NCI-H2227 (cell line): ENCODE measurements around the gene FRS3.
"Not testable (repeated sequence)": the region's sequence is repeated elsewhere in the genome, so short reads cannot be mapped to it uniquely, and the experiment has no call there.

Source experiments
- DNase-seq: peaks from one replicate; lab custom pipeline; 2025; ENCODE audit not compliant: unreplicated experiment; lab: John Stamatoyannopoulos, UW

Gene FRS3

DNA sequence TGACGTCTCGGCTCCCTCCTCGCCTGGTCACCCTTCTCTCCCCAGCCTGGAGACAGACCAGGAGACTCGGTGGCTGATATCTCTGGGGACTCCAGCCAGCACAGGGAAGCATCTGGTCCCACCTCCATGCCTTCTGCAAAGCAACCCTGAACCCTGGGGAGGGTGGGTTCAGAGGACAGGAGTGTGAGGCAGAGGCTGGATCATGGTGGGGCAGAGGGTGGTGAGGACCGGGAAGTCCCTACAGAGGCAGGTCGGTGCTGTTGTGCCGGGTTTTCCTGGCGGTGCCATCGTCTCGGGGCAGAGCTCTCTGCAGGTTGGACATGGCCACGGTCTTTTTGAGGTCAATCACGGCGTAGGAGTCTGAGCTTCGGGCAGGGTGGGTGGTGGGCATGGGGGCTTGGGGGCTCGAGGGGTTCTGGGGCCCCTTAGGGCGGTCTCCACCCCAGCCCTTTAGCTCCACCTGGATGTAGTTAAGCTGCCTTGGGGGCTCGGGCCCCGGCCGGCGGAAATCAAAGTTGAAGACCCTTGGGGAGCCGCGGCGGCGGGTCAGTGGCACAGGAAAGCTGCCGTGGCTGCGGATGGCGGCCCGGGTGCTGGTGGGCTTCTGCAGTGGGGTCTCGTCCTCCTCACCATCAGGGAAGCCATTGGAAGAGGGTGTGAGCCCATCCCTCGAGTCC, 9.2 kb downstream of the FRS3 start:
- no peak for DNase-seq

DNA sequence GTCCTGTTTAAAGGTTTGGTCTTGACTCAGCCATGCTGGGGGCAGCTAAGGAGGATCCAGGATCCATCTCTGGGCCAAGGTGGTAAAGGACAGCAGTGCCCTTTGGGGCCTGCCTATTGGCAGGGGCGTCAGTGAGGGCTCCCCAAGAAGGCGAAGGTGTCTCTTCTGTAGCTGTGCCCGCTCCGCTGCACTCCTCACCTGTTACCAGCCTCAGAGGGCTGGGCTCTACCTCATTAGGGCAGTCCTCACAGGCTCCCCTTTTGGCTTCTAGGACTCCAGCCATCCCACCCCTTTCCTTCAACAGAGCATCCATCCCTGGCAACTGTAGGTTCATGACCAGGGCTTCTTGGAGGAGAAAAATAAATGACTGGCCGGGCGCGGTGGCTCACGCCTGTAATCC, 10.3 kb downstream of the FRS3 start:
- DNase-seq = no peak

DNA sequence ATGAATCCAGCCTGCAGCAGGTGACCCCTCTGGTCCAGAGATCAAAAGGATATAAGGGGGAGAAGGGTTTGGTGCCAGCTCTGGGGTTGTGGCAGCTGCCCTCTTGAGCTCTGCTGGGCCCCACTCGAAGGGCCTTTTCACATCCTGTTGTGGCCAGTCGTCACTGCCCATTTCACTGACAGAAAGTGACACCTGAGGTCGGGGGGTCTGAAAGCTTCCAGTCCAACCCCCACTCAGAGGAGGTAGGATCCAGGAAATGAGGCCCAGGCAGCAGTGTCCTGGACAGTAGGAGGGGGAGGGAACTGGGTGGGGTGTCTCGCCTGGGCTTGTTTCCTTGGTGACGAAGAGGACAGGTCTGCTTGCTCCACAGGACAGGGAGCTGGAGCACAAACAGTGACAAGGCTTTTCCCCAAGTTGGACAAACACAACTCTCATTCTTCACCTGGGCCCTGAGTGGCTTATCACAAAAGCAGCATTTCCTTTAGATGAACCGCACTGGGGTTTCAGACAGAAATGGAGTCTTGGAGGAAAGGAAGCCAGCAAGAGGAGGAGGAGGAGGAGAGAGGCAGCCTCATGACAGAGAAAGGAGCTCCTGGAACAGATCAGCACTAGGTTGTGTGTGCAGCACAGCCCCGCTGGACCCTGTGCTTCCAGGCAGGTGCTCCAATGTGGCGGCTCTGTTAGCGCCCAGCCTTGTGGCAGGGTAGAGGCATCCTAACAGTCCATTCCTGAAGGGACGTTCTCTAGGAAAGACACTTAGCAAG, 11.0 kb downstream of the FRS3 start:
- no peak for DNase-seq

DNA sequence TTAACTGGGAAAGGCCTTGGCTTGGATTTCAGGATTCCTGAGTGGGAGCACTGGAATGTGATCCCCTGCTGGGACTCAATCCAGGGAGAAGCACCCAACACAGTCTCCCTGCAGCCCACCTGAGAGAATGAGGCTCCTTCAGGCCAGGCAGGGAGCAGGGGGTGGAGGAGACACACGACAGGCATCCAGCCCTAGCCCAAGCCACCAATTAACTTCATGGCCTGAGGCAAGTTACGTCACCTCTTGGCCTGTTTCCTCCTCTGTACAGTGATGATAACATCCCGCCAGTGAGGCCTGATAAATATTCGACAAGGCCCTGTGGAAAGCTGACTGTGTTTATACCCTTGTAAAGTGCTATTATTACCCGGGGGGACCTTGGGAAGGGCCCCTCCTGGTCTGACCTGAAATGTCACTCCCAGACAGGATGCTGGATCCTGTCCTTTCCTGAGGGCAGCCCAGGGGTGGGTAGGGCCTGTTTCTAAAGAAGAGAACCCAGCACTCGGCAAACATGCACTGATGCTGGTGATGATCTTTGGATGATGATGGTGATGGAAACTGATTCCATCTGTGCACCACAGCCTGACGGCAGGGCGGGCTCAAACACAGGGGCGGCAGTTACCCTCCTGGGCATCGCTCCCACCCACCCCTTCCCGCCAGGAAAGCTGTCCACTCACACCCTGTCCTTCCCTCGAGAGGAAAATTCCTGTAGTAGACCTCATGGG, 12.4 kb downstream of the FRS3 start:
- DNase-seq = no peak

DNA sequence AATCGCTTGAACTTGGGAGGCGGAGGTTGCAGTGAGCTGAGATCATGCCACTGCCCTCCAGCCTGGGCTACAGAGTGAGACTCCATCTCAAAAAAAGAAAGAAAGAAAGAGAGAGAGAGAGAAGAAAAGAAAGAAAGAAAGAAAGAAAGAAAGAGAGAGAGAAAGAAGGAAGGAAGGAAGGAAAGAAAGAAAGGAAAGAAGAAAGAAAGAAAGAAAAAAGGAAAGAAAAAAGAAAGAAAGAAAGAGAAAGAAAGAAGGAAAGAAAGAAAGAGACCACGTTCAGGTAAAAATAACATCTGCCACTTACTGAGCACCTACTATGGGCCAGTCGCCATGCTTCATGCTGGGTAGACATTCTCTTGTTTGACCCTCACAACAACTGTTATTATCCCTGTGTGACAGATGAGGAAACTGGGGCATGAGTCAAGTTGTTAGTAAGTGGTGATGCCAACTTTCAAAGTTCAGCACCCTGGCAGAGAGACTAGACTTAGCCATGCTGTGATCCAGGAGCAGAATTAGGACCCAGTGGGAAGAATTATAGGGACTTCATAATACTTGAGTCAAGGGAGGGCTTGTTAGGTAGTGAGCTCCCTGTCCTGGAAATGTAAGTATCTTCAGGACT, 13.5 kb downstream of the FRS3 start:
- DNase-seq = not testable (repeated sequence)

DNA sequence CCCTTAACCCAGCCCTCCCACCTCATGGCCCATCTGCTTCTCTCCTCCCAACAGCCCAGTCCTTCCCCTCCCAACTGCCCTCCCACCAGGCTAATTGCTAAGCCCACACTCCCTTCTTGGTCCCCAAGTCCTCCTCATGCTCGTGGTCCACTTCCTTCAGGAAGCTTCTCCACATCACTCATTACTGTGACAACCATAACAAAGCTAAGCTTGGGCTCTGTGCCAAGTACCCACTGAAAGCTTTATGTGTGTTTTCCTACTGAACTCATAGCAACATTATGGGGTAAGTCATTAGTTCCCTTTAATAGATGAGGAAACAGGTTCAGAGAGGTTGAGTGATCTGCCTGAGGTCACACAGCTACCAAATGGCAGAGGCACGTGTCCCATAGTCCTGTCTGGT, 16.2 kb downstream of the FRS3 start:
- DNase-seq = no peak

DNA sequence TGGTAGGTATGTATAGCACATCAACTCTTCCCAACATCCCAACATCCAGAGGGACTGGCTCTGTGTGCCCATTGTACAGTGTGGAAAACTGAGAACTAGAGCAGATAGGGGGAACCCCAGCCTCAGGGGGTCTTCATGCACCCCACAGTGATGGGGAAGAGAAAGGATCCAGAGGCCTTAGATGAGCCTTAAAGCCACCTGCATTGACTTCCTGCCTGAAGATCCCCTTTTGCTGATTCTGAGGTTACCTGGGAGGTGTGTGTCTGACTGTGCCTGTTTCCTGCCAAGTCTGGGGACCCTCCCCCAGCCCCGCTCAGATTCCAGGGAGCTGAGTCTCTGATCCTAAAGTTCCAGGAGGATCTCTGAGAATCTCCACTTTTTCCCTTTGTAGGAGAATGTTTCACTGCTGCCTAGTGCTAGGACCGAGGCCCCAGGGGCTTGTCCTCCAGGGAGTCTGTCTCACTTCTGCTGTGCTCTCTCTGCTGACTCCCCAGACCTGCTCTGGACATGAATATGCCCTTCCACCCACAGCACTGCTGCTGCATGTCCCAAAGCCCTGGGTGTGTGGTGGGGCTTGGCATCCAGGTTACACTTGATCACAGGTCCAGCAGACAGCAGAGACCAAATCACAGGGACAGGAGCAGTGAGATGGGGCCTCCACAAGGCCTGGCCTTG, 19.7 kb downstream of the FRS3 start:
- DNase-seq = no peak

DNA sequence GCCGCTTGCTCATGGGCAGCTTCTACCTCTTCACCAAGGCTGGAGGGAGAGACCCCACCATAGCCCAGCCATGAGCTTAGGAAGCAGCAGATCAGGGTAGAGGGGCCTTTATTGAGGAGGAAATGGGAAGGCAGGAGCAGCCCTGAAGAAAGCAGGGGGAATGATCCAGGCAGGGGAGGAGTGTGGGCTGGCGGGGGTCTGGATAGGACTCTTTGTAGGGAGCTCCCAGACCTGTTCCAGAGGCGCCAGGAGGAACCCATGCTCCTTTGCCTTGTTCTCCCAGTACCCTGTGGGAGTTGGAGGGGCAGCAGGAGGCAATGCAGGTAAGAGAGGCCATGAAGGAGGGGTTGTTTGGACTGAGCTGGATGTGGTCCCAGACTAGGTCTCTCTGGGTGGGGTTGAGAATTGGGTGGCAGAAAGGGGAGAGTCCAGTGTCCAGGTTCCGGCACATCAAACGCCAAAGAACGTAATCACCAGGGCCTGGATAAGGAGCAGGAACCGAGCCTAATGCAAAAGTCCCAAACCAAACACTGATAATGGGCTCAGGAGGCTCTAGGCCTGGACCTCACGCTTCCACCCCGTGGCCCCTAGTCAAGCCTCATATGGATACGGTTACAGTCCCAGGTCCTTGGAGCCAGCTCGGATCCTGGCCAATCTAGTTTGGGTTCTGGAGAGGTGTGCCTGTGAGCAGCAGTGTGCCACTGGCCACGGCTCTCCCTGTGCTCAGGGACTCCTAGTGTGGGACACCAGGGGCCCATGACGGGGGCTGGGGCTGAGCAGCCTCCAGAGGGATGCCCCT, 20.4 kb downstream of the FRS3 start:
- DNase-seq = no peak

DNA sequence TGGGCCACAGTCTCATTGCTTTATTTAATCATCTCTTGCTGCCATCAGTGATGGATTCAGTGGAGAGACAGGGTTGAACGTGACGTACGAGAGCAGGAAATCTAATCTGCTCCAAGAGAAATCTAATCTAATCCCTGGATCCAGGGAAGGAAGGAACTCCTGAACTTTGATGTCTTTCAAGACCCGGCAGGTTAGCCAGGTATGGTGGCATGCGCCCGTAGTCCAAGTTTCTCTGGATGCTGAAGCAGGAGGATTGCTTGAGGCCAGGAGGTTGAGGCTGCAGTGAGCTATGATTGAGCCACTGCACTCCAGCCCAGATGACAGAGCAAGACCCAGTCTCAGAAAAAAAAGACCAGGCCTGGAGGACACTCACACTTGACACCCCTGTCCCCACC, 21.1 kb downstream of the FRS3 start:
- no peak for DNase-seq

DNA sequence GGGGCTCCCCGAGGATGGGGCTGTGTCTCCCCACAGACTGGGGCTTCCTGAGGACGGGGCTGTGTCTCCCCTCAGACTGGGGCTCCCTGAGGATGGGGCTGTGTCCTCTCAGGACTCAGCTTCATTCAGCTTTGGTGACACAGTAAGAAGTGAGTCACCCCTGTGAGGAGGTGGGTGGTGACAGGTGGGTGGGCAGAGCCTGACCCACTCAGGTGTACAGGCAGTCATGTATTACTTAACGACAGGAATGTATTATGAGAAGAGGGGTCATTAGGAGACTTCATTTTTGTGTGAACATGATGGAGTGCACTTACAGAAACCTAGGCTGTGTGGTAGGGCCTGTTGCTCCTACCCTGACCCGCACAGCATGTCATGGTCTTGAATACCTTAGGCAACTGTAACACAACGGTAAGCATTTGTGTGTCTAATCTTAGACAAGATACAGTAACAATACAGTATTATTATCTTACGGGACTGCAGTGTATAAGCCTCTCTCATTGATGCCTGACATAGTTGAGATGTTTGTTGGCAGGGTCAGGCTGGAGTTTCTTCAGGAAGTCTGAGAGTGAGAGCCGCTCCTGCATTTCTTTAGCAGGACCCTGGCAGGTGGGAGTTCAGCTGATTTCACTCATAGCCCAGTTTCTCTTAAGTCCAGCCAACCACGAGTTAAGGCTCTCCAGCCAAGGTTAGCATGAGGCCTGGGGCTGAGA, 21.6 kb downstream of the FRS3 start:
- DNase-seq = no peak

DNA sequence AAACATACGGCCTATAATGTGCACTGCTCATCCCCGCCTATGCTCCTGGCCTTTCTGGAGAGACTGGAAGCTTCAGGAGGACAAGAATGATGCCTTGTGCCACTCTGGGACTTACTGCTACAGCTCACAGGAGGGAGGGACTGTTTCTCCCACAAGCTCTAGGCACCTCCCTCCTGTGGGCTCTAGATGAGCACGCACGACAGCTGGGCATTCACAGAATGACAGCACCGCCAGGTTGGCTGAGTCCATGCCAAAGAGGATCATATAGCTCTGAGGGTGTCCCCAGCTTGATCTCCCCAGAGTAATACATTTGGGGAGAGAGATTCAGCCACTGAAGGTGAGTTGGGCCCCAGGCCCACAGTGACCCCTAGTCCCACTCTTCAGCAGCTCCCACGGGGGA, 22.4 kb downstream of the FRS3 start:
- no peak for DNase-seq

DNA sequence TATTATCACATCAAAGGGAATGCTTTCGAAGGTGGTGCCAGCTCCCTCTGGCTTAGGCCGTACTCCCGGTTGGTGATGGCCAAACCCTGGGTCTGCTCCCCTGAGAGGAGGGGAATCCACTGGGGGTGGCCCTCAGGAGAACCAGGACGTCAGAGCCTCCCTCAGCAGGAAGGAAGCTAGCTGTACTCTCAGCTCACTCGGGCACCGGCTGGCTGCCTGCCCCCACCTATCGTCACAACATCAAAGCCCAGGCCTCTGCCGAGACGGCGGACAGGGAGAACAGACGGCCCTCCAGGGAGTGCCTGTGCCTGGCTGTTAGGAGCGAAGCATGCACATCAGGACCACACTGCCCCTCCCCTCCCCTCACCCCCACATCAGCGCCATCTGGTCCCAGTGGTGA, 23.3 kb downstream of the FRS3 start:
- no peak for DNase-seq

DNA sequence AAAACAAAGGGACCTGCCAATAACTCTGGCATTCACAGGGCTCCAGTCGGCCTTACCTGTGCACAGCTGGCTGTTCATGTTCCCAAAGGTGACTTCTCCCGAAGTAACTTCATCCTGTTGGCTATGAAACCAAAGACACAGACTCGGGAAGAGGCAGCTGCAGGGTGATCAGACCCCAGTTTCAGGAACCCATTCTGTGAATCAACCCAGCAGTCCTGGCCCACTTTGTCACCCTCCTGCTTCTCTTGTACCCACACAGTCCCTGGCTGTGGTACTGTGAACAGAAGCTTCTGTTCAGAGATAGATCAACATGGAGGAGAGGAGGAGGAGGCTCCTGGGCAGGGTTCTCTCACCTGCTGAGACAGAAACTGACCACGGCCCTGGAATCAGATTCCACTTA, 23.8 kb downstream of the FRS3 start:
- DNase-seq = no peak

DNA sequence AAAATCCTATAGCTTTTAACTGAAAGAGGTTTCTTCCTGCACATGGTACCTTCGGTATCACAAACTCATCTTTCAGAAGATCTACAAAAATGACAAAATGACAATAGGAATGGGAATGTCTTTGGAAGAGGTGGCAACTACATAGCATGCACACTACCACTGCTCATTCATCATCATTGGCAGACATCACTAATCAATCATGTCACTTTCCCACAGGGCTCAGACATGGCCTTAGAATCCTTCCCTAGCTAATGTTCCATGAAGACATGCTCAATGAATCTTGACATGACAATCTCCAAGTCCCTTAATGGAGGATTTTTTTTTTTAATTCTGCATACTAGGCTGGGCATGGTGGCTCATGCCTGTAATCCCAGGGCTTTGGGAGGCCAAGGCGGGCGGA, 29.3 kb downstream of the FRS3 start:
- no peak for DNase-seq

DNA sequence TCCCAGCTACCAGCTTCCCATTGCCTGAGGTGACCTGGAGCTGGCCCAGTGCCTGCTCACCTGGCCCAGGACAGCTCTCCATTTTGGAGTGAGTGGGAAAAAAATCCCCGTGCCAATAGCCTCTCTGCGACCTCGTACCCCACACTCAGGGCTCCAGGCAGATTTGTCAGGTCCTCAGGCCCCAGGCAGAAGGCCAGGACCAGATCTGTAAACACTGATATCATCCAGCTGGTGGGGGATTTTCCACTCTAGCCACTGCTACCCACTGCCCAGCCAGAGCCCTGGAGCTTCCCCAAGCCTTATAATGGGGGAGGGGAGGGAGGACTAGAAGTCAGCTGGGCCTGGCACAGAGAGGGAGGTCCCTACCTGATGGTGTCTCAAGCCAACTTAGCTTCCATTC, 31.2 kb downstream of the FRS3 start:
- DNase-seq = no peak

DNA sequence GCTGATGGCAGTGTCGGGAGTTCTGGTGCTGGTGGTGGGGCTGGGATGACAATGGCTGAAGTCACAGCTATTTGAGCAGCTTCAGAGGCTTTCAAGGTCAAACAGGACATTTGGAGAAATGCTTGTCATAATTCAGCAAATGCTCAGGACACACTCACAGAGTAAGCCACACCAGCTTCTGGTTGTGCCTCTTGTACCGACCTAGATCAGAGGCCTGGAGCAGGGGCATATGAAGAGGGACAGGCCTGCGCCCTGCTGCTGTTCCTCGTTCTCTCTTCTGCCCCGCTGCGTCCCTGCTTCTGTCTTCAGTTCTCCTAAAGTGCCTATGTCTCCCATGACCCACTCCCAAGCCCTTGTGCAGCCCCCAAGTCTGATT, 31.6 kb downstream of the FRS3 start:
- no peak for DNase-seq

DNA sequence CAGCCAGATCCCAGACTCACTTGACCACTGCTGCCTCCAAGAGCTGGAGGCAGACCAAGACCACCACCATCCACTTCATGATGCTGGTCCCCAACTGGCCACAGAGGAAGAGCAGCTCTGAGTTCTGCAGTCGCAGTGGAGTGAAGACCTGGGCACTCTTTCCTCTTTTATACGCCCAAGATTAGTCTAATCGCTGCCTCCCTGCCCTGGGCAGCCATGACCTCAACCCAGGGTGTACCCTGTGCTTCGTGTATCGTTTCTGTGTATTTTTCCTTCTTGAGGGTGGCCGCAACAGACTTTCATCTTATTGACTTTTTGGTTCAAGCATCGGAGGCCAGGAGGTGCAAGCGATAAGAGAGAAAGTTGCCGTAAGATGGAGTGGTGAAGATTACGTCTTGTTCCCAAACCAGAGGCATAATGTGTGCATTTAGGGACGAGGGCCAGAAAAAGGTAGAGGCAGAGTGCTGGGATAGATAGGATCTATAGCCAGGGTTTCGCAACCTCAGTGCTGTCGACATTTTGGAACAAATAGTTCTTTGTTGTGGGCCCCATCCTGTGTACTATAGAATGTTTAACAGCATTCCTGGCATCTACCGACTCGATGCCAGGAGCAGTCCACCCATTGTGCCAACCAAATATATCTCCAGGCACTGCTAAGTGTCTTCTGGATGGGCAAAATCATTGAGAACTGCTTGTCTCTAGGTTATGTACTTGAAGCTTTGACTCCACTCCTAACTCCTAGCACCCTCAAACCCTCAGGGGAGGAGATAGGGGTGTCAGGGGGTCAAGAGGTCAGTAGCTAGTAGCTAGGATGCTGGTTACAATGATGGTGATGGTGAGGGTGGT, 32.2 kb downstream of the FRS3 start, which contains the start of gene PGC:
TSS of gene PGC (minus strand) at position 142 of the 846 bp plus-strand sequence. CDS start at position 79, 63 bp downstream.
- DNase-seq = no peak

DNA sequence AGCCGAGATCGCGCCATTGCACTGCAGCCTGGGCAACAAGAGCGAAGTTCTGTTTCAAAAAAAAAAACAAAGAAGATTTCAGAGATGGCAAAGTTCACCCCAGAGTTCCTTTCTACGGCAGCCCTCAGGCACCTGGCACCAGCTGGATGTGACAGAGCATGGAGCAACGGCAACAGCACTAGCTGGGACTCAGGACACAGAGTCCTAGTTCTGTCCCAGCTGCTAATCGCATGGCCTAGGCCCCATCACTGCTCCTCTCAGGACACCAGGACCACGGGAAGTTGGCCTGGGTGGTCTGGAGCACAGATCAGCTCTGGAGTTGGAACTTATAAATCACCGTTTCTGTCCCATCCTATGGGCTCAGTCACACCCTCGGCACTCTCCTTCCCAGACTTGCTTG, 33.6 kb downstream of the FRS3 start:
- no peak for DNase-seq
